Esophagus muscularis mucosa (tissue), 4 donors: Measurements from ENCODE around the gene RALGPS2. TPM values are rescaled to one million over a fixed set of nuclear protein-coding genes. Genes with fewer than 3 reads are reported as not detected.

ENCODE experiments used
- DNase-seq: peaks from one replicate; pipeline ENCODE4 v3.0.0-alpha.2; 2017; ENCODE audit errors: extremely low spot score
- H3K27ac ChIP-seq, 4 donors: fragments of 200-600 bp; sonication (generic); replicated peaks in 1 of 4; 1 replicate in 3 of 4; 2 replicates in 1 of 4; pipeline ENCODE4 v1.5.1; 2016 to 2019; ENCODE audit warnings: mild to moderate bottlenecking in 1 of 4
- H3K27me3 ChIP-seq, 4 donors: fragments of 200-600 bp; sonication (generic); one replicate each; pipeline versions ENCODE4 v1.5.1 to v1.6.0; 2016 to 2019
- H3K36me3 ChIP-seq, 4 donors: fragments of 200-600 bp; sonication (generic); one replicate each; pipeline ENCODE4 v1.5.1; 2016 to 2019
- H3K4me1 ChIP-seq, 4 donors: fragments of 200-600 bp; sonication (generic); one replicate each; pipeline ENCODE4 v1.5.1; 2016 to 2019
- H3K4me3 ChIP-seq, 4 donors: fragments of 200-600 bp; sonication (generic); 1 replicate in 2 of 4; 2 replicates in 2 of 4; pipeline ENCODE4 v1.5.1; 2016 to 2019; ENCODE audit warnings: mild to moderate bottlenecking in 4 of 4, moderate library complexity in 1 of 4
- H3K9me3 ChIP-seq, 4 donors: fragments of 200-600 bp; sonication (generic); 1 replicate in 3 of 4; 2 replicates in 1 of 4; pipeline ENCODE4 v1.5.1; 2016 to 2019
- EP300 ChIP-seq: sonication (generic); formaldehyde crosslinking; IDR thresholded peaks from one replicate; pipeline ENCODE4 v1.6.1; 2017; ENCODE audit warnings: antibody characterized with exemption
- POLR2A ChIP-seq: fragments of 450-650 bp; IDR thresholded peaks from one replicate; pipeline ENCODE4 v1.6.1; 2017; ENCODE audit warnings: antibody characterized with exemption, moderate library complexity, mild to moderate bottlenecking, low read depth
- POLR2AphosphoS5 ChIP-seq, 2 donors: sonication (generic); formaldehyde crosslinking; IDR thresholded peaks; one replicate each; pipeline ENCODE4 v1.6.1; 2017; ENCODE audit warnings: antibody characterized with exemption in 2 of 2
- WGBS: methylation state at CpG from one replicate; pipeline ENCODE4 v1.1.5; 2018; 5-methylcytosine and 5-hydroxymethylcytosine counted together
- intact Hi-C: fragments of 100-400 bp; cut with DNase I; formaldehyde crosslinking; loops from one replicate; pipeline ENCODE4 v1.15.1; 2023
- total RNA-seq, 4 donors: library from RNA; depleted of rRNA; stranded (reverse); fragments of >200 nt; gene quantifications; one replicate each; pipeline versions ENCODE4 v1.1.0 to v1.2.1, GENCODE V29; 2016
- TF ChIP-seq, protein P1 (sequence below), 3 experiments: fragments of 200-600 bp in 2 of 3; fragments of 450-650 bp in 1 of 3; sonication (generic) in 2 of 3; IDR thresholded peaks; one replicate each; pipeline ENCODE4 v1.5.1; 2017 to 2019; ENCODE audit warnings: antibody characterized with exemption in 3 of 3, mild to moderate bottlenecking in 2 of 3, moderate library complexity in 1 of 3

RALGPS2 gene
- total RNA-seq, 4 donors from 2014 or later = 9.3 to 22.8 (median 17.3) TPM

DNA sequence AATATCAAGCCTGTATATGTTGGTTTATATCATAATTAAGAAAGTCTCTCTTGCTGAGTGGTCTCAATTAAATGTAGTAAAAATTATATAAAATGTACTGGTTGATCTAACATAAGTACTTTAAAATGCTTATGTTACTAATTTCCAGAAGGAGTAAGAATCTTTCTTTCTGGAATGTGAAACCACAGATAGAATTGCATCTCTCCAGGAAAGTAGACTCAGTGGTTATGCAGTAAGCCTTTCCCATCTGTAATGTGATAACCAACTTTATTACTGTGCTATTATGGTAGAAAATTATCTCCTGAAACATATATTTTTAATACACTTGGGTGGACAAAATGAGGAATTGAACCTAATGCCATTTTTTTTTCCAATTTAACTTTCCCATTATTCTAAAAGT, 8.9 kb upstream of the RALGPS2 start:
- Histone ChIP-seq H3K27me3 (no peaks in the 10 kb centered on the region), H3K27ac (no peak overlapping the region), H3K36me3 (no peaks in the 10 kb centered on the region), H3K9me3 (no peaks in the 10 kb centered on the region), H3K4me1 (no peaks in the 10 kb centered on the region), H3K4me3 (no peak overlapping the region)
- TF ChIP-seq, protein P1, sequence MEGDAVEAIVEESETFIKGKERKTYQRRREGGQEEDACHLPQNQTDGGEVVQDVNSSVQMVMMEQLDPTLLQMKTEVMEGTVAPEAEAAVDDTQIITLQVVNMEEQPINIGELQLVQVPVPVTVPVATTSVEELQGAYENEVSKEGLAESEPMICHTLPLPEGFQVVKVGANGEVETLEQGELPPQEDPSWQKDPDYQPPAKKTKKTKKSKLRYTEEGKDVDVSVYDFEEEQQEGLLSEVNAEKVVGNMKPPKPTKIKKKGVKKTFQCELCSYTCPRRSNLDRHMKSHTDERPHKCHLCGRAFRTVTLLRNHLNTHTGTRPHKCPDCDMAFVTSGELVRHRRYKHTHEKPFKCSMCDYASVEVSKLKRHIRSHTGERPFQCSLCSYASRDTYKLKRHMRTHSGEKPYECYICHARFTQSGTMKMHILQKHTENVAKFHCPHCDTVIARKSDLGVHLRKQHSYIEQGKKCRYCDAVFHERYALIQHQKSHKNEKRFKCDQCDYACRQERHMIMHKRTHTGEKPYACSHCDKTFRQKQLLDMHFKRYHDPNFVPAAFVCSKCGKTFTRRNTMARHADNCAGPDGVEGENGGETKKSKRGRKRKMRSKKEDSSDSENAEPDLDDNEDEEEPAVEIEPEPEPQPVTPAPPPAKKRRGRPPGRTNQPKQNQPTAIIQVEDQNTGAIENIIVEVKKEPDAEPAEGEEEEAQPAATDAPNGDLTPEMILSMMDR (IDR thresholded peaks at IDR 0.05) = no peak
- TF ChIP-seq EP300 (no peak), POLR2AphosphoS5 (IDR thresholded peaks at IDR 0.05) (no peak)
- intact Hi-C loops = no loop called here
- no peak for DNase-seq

DNA sequence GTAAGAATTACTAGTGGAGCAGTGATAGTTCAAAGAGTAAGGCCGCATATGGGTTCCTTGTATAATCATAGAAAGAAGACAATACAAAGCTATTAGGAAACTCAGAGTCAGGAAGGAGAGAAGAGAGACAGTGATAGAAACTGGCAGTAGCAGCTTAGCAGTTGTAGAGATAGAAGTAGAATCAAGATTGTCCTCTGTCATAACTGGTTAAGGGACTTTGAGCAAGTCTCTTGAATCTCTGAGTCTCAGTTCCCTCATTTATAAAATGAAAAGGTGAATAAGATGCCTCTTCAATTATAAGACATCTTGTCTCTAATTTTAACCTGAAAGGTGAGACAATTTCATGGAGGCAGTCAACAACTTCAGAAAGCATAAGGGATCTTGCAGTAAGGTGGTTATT, 6.5 kb upstream of the RALGPS2 start:
- no peak for TF ChIP-seq POLR2AphosphoS5 (IDR thresholded peaks at IDR 0.05)
- TF ChIP-seq POLR2A = no peak
- TF ChIP-seq, protein P1 (IDR thresholded peaks at IDR 0.05) = no peak
- no peak for TF ChIP-seq EP300
- intact Hi-C loops = no loop called here

DNA sequence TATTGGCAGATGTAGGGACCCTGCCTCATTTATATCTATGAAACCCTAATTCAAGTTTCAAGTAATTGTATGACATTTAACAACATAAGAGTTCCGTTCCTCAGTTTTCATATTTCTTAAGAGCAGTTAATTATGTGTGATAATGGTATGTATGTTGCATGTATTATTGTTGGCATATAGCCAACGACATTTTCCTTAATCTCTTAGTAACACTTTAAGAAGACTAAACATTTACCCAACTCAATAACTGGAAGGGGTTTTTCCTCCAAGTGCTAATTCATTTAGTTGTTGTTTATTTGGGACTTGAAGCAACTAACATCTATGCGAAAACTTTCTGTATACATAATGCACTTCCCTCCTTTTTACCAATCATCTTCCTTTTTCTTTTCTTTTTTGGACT, 1.5 kb upstream of the RALGPS2 start:
- TF ChIP-seq, protein P1 (IDR thresholded peaks at IDR 0.05) = no peak
- TF ChIP-seq EP300 = no peak
- TF ChIP-seq POLR2AphosphoS5 (IDR thresholded peaks at IDR 0.05) = no peak
- TF ChIP-seq POLR2A = no peak
- intact Hi-C loops = no loop called here
- 74% methylated on average over 3 of the region's 3 CpGs for WGBS

More for the DNA sequence above, 6.5 kb upstream of the RALGPS2 start:
- WGBS = 95% methylated on average over 1 of the region's 1 CpG
- Histone ChIP-seq H3K9me3 (no peaks in the 10 kb centered on the region), H3K36me3 (no peaks in the 10 kb centered on the region), H3K4me3 (no peak overlapping the region), H3K4me1 (no peaks in the 10 kb centered on the region), H3K27me3 (no peaks in the 10 kb centered on the region), H3K27ac (no peak overlapping the region)
- DNase-seq = no peak

DNA sequence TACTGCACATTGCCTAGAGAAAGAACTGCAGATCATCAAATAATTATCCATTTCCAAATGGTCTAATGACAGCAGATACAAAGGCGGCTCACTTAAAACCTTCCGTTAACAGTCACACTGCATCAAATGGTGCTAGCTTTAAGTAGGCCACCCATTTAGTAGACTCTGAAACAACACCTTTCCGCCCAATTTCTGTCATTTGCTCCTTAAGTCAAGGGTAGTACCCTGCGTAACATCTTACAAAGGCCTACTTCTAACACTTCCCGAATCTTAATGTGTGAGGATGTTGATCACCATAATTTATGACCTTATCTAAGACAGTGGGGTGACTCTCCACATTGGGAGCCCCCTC, 692 bp upstream of the RALGPS2 start:
- no peak for TF ChIP-seq POLR2A
- TF ChIP-seq POLR2AphosphoS5 (IDR thresholded peaks at IDR 0.05) = no peak
- TF ChIP-seq, protein P1 (IDR thresholded peaks at IDR 0.05) = no peak
- no peak for TF ChIP-seq EP300
- WGBS = 82% methylated on average over 5 of the region's 5 CpGs
- no peak for DNase-seq
- intact Hi-C loops = no loop called here
- H3K36me3 ChIP-seq = no peaks in the 10 kb centered on the region
- H3K9me3 ChIP-seq = no peaks in the 10 kb centered on the region
- peak overlapping the region; percentile 90 to 97 (median 94) for H3K4me3 ChIP-seq
- H3K27me3 ChIP-seq = no peaks in the 10 kb centered on the region
- H3K27ac ChIP-seq = peak overlapping the region; percentile 78 to 89 (median 83)
- H3K4me1 ChIP-seq = peaks cover 4 to 32% (median 16%) of the 10 kb centered on the region in 4 donors

More for the DNA sequence above, 1.5 kb upstream of the RALGPS2 start:
- Histone ChIP-seq H3K36me3 (no peaks in the 10 kb centered on the region), H3K4me3 (no peak overlapping the region), H3K27me3 (no peaks in the 10 kb centered on the region), H3K4me1 (peaks cover 4 to 32% (median 16%) of the 10 kb centered on the region in 4 donors), H3K27ac (no peak overlapping the region), H3K9me3 (no peaks in the 10 kb centered on the region)
- DNase-seq = no peak

DNA sequence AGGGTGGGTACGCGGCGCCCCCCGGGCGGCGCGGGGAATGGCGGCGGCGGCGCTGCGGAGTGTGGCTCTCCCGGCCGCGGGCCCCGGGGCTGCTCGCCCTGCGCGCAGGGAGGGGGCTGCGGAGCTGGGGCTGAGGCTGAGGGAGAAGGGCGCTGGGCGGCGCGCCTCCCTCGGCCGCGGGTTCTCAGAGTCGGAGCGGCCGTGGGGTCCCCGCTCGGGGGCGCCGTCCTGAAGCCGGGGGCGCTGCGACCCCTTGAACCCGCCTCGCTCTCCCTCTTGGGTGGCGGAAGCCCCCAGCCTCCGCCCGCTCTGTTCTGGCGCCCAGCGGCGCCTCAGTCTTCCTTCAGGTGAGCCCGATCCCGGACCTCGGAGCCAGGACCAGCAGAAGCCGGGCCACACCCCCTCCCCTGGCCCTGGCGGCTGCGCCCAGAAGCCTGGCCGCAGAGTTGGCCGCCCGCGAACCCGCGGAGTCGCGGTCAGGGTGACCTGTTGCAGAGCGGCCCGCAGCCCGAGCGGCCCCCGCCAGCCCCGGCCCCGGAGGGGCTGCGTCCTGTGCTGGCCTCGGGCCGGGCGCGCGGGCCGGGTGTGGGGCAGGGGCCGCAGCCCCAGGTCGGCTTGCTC, 532 bp downstream of the RALGPS2 start:
- TF ChIP-seq, protein P1 (IDR thresholded peaks at IDR 0.05) = peak in 1 of 3 experiments; percentile 6
- no peak for TF ChIP-seq POLR2AphosphoS5 (IDR thresholded peaks at IDR 0.05)
- H3K27ac ChIP-seq = peak overlapping the region; percentile 78 to 89 (median 83)

More for the DNA sequence above, 532 bp downstream of the RALGPS2 start:
- Histone ChIP-seq H3K4me1 (peaks cover 4 to 32% (median 16%) of the 10 kb centered on the region in 4 donors), H3K9me3 (no peaks in the 10 kb centered on the region), H3K4me3 (peak overlapping the region; percentile 90 to 97 (median 94)), H3K36me3 (no peaks in the 10 kb centered on the region), H3K27me3 (no peaks in the 10 kb centered on the region)
- no peak for DNase-seq
- WGBS = no CpG with 5 or more reads among the region's 75 CpGs
- intact Hi-C loops = no loop called here
